Islet of Langerhans (tissue), 1 donor: Measurements from ENCODE around the gene CFAP206.

Experiments
- FAIRE-seq: peaks from one replicate; lab custom pipeline; 2011; peaks lifted over from hg19 to GRCh38; lab: Jason Lieb, UNC

The CFAP206 gene, protein sequence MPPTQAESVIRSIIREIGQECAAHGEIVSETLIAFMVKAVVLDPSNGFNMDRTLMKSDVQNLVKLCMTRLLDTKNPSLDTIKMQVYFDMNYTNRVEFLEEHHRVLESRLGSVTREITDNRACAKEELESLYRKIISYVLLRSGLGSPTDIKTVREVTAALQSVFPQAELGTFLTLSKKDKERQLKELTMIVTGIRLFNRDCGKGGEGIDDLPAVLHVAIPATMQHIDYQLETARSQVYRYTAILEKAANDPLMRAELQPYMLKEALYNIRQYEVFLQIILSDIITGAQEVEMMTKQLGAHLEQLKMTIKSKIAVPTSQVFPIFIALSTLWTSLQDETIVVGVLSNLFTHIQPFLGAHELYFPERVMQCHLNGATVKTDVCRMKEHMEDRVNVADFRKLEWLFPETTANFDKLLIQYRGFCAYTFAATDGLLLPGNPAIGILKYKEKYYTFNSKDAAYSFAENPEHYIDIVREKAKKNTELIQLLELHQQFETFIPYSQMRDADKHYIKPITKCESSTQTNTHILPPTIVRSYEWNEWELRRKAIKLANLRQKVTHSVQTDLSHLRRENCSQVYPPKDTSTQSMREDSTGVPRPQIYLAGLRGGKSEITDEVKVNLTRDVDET

DNA sequence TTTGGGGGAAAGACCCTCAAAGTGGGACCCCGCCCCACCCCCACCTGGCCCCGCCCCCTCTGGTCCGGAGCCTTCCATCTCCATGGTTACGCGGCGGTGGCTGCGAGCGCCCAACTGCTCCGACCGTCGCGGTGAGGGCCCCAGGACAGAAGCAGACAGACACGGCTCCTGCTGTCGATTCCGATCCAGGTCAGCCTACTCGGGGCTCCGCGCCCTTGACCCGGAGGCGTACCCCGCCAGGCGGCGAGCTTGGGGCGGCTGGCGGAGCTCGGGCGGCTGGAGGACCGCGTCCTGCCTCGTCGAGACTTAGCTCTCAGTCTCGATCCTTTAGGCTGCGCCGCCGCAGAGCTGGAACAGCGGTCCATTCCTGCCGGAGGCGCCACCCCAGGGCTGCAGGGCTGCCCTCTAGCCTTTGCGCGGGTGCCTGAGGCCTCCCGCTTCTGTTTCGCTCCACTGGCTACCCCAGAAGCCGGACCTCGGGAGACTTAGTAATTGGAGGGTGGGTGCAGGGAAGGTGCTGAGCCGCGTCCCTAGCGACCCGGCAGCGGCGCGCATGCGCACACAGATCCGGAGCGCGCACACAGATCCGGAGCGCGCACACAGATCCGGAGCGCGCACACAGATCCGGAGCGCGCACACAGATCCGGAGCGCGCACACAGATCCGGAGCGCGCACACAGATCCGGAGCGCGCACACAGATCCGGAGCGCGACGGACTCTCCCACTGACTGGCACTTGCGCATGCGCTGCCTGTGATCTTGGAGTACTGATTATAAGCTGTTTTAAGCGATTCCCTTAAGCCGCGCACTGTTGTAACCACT is at the start of gene CFAP206:
Gene CFAP206 (plus strand): TSS at position 72 of the 820 bp plus-strand sequence. CDS start 1,868 bp downstream, outside the sequence.
- FAIRE-seq: no peak

DNA sequence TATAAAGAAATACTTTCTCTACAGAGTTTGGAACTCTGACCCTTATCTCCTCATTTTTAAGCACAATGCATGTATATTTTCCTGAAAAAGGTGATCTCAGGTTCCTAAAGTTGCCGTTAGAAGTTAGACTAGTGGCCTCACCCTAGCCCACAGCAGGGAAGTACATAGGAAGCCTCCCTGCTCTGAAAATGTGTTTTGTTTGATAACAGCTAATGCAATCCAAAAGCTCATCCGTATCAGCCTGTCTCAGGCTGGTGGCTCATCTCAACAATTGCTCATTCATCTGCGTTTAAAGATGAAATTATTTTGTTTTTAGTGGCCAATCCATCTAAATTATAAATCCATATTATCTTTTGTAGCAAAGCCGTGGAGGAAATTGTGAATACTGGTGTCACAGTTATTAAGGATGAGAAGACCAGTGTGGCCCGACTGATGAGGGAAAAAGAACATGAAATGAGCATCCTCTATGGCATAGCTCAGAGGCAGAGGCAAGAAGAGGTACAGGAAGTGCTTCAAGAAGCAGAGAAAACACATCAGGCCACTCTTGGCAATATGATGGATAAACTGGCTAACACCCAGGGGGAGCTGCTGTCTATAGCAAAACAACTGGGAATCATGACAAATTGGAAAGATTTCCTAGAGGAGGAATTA is 43.0 kb upstream of the CFAP206 start:
- no peak for FAIRE-seq

- FAIRE-seq: no peak
Observed at GRCh38 chr6:87366072-87366827, 41.5 kb upstream of the CFAP206 start.

- no peak for FAIRE-seq
Observed at GRCh38 chr6:87366899-87367298, 40.9 kb upstream of the CFAP206 start.

DNA sequence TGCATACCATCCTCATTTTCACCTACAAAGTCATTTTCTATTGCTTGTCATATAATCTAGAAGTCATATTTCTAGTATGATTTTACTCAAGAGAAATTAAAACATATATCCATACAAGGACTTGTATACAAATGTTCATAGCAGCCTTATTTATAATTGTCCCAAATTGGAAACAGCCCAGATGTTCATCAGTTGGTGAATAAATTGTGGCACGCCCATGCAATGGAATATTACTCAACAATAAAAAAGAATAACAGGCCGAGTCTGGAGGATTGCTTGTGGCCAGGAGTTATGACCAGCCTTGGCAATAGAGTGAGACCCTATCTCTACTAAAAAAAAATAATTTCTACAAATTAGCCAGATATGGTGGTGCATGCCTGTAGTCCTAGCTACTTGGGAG is 34.4 kb upstream of the CFAP206 start:
- no peak for FAIRE-seq

DNA sequence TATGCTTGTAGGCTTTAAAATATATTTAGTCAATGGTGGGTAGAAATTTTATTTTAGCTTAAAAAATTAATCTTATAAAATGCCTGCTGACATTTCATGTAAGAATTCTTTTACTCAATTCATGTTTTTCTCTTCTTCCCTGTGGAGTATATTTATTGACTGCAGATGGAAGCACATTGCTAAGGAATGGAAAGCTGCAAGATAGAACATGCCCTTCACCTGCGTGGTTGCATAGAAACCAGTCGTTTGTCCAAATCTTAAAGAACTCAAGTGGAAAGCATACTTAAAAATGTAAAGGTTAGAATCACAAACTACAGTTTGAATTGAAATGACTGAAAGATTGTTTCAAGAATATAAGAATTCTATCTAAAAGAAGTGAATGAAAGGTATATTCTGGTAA is 32.5 kb upstream of the CFAP206 start:
- FAIRE-seq: no peak

- FAIRE-seq: no peak
Observed at GRCh38 chr6:87376643-87377042, 31.1 kb upstream of the CFAP206 start.

DNA sequence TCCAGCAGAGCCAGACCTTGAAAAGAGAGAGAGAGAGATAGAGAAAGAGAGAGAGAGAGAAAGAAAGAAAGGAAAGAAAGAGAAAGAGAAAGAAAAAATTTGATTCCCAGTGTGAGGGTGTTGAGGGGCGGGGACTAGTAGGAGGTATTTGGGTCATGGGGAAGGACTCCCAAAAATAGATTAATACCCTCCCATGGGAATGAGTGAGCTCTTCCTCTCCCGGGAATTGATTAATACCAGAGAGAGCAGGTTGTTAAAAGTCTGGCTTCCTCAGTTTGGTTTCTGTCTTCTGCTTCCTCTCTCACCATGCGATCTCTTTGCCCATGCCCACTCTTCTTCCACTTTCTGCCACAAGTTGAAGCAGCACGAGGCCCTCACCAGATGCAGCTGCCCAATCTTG is 28.8 kb upstream of the CFAP206 start:
- FAIRE-seq: no peak

- no peak for FAIRE-seq
Observed at GRCh38 chr6:87382861-87383260, 24.9 kb upstream of the CFAP206 start.

- FAIRE-seq: no peak
Observed at GRCh38 chr6:87384038-87384437, 23.7 kb upstream of the CFAP206 start.

DNA sequence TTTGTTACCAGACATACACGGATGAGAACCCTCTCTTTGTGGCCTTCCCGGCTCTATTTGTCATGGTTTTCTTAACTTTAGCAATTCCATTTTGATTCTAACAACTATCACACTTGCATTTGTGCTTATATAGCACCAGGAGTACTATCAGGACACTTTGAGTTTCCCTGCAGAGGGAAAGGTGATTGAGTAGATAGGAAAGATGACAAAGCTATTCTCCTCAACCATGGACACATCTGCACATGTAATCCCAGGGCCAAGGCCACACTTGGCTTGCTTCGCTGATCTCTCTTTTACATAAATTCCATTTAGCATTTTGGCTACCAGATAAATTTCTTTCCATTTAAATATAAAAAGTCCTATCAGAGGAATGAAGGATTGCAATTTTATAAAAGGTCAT is 23.3 kb upstream of the CFAP206 start:
- FAIRE-seq: no peak

GRCh38 chr6:87391334-87391733 is 16.4 kb upstream of the CFAP206 start:
- FAIRE-seq: no peak

DNA sequence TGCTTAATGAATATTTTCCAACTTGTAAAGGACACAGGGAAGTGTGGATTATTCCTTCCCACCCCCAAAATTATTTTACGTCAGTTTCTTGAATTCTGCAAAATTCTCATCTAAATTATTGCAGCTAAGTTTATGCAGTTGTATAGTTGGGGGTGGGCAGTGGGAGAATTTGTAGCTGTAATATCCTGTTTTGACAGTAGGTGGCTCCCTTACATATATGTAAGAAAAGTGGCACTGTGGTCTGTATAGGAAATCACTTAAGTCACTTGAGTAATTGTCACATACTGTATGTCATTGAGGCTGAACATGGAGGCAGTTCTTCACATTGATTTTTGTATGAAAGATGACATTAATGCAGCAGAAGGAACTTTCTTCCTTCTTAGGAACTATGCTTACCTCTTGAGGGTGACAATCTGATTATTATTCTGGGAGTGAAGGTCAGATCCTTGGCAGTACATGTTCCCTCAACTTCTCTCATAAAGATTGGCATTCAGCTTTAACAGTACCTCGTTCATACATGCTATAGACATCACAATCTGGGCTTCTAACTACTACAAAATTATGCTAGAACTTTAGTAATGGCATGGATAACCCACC is 14.6 kb upstream of the CFAP206 start:
- FAIRE-seq: peak; percentile 95

DNA sequence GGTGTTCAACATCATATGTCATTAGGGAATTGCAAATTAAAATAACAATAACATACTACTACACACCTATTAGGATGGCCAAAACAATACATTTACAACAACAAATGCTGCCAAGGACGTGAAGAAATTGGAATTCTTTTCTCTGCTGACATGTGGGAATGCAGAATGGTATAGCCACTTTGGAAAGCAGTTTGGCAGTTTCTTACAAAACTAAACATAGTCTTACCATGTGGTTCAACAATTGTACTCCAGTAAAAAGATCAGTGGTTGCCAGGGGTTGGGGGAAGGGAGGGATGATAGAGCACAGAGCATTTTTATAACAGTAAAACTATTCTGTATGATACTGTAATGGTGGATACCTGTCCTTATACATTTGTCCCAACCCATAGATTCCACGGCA is 12.3 kb upstream of the CFAP206 start:
- FAIRE-seq: no peak

- FAIRE-seq: no peak
Observed at GRCh38 chr6:87396595-87397392, 11.0 kb upstream of the CFAP206 start.

- FAIRE-seq: no peak
Observed at GRCh38 chr6:87397656-87398055, 10.1 kb upstream of the CFAP206 start.

GRCh38 chr6:87401832-87402231 is 5.9 kb upstream of the CFAP206 start:
- no peak for FAIRE-seq

GRCh38 chr6:87407561-87407900 is 241 bp upstream of the CFAP206 start:
- no peak for FAIRE-seq

GRCh38 chr6:87408721-87409155 is 966 bp downstream of the CFAP206 start:
- no peak for FAIRE-seq

DNA sequence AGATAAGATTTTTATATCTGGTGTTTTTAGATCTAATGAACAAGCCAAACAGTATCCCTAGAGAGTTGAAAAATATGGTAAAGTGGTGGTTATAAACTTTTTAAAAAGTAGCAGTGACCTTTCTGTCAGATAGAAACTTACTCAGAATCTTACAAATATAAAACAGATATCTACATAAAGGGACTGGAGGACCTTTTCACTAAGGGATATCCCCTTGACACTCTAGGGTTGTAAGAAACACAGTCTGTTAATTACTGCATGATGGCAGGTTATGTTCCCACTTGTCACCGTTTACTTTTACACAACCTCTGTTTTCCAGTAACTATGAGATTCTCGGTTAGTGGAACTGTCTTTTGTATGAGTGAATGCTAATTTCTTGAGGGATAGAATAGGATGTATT is 11.5 kb downstream of the CFAP206 start:
- no peak for FAIRE-seq

GRCh38 chr6:87420360-87420759 is 12.6 kb downstream of the CFAP206 start:
- no peak for FAIRE-seq
